Mucosa of rectum (tissue), 2 donors: ENCODE measurements around the gene LMLN.

Experiments used
- H3K27ac ChIP-seq, 2 donors: one replicate each; pipeline ENCODE4 v1.7.0; 2013; ENCODE audit warnings: inconsistent platforms in 2 of 2, low read depth in 2 of 2, low read length in 2 of 2
- H3K27me3 ChIP-seq, 2 donors: one replicate each; pipeline ENCODE4 v1.7.0; 2013; ENCODE audit warnings: low read length in 2 of 2; ENCODE audit not compliant: control insufficient read depth in 2 of 2, insufficient read depth in 2 of 2
- H3K36me3 ChIP-seq, 2 donors: one replicate each; pipeline ENCODE4 v1.7.0; 2013; ENCODE audit warnings: low read length in 2 of 2; ENCODE audit not compliant: control insufficient read depth in 2 of 2, insufficient read depth in 2 of 2
- H3K4me1 ChIP-seq, 2 donors: one replicate each; pipeline ENCODE4 v1.7.0; 2013; ENCODE audit warnings: low read length in 2 of 2, mild to moderate bottlenecking in 1 of 2; ENCODE audit not compliant: control insufficient read depth in 2 of 2, insufficient read depth in 2 of 2
- H3K4me3 ChIP-seq, 2 donors: one replicate each; pipeline ENCODE4 v1.7.0; 2013; ENCODE audit warnings: low read length in 2 of 2
- H3K9ac ChIP-seq, 2 donors: one replicate each; pipeline ENCODE4 v1.7.0; 2013; ENCODE audit warnings: low read length in 2 of 2, low read depth in 1 of 2, mild to moderate bottlenecking in 1 of 2
- H3K9me3 ChIP-seq, 2 donors: one replicate each; pipeline ENCODE4 v1.7.0; 2013; ENCODE audit warnings: low read length in 2 of 2; ENCODE audit not compliant: control insufficient read depth in 2 of 2
- donor health status: healthy.
- donor health status: Normal muscosa, but diverticular disease.

LMLN gene

DNA sequence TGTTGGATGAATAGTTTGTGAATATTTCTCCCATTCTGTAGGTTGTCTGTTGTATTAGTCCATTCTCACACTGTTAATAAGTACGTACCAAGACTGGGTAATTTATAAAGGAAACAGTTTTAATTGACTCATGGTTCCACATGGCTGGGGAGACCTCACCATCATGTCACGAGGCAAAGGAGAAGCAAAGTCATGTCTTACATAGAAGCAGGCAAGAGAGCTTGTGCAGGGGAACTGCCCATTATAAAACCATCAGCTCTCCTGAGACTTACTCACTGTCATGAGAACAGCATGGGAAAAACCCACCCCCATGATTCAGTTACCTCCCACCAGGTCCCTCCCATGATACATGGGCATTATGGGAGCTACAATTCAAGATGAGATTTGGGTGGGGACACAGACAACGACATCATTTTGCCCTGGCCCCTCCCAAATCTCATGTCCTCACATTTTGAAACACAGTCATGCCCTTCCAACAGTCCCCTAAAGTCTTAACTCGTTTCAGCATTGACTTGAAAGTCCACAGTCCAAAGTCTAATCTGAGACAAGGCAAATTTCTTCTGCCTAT lies 133.2 kb downstream of the LMLN start:
- H3K27ac ChIP-seq, result no peak overlapping the region
- no peak overlapping the region for H3K9ac ChIP-seq
- H3K36me3 ChIP-seq, result no peaks in the 10 kb centered on the region
- no peak overlapping the region for H3K4me3 ChIP-seq
- H3K9me3 ChIP-seq, result no peaks in the 10 kb centered on the region
- H3K27me3 ChIP-seq, result peaks cover 11 to 18% of the 10 kb centered on the region in 2 donors
- H3K4me1 ChIP-seq, result no peaks in the 10 kb centered on the region
